K562 (cell line): ENCODE data around the gene TCF3. TPM values are rescaled to one million over a fixed set of nuclear protein-coding genes. Genes with fewer than 3 reads are reported as not detected.
A peak's percentile ranks its signal among the peaks of the same experiment; 100 is the strongest.

Experiments
- CBX3 ChIP-seq, 2 experiments: IDR thresholded peaks; 1 replicate in 1 of 2; 2 replicates in 1 of 2; pipeline ENCODE4 v1.6.1; 2012; ENCODE audit warnings: inconsistent platforms in 2 of 2, low read length in 2 of 2, borderline replicate concordance in 1 of 2, control low read depth in 1 of 2
- DMBX1 ChIP-seq: fragments of 250-450 bp; sonication (Bioruptor Pico); IDR thresholded peaks from 2 replicates; pipeline ENCODE4 v1.8.0; 2022; ENCODE audit warnings: inconsistent platforms, mild to moderate bottlenecking, moderate library complexity, borderline replicate concordance
- HDAC1 ChIP-seq, 2 experiments: fragments of 450-650 bp; IDR thresholded peaks; 2 replicates each; pipeline ENCODE4 v1.6.1; 2016 to 2017; ENCODE audit warnings: inconsistent platforms in 1 of 2, mild to moderate bottlenecking in 1 of 2, moderate library complexity in 1 of 2
- LARP7 ChIP-seq: fragments of 450-650 bp; IDR thresholded peaks from 2 replicates; pipeline ENCODE4 v1.6.1; 2016
- LEF1 ChIP-seq: fragments of 450-650 bp; IDR thresholded peaks from 2 replicates; pipeline ENCODE4 v1.6.1; 2016; ENCODE audit warnings: mild to moderate bottlenecking
- MAZ ChIP-seq, 2 experiments: fragments of 450-650 bp in 1 of 2; sonication (generic) in 1 of 2; formaldehyde crosslinking; IDR thresholded peaks in 1 of 2; conservative IDR thresholded peaks in 1 of 2; 2 replicates each; pipeline versions ENCODE4 v1.4.0 to v1.5.0; 2020; ENCODE audit warnings: mild to moderate bottlenecking in 1 of 2, missing genetic modification reagents in 1 of 2
- MGA ChIP-seq: fragments of 450-650 bp; IDR thresholded peaks from 2 replicates; pipeline ENCODE4 v1.6.1; 2016; ENCODE audit warnings: mild to moderate bottlenecking, moderate library complexity
- NR2C2 ChIP-seq, 2 experiments: fragments of 200-800 bp in 1 of 2; sonication (Bioruptor generic) in 1 of 2; sonication (generic) in 1 of 2; formaldehyde crosslinking in 1 of 2; IDR thresholded peaks; 2 replicates each; pipeline versions ENCODE4 v1.6.1 to v1.8.0; 2016 to 2022; ENCODE audit warnings: mild to moderate bottlenecking in 1 of 2, missing compliant biosample characterization in 1 of 2, missing genetic modification characterization in 1 of 2, missing genetic modification reagents in 1 of 2
- RAD21 ChIP-seq, 2 experiments: fragments of 250-450 bp in 1 of 2; fragments of 450-650 bp in 1 of 2; sonication (Bioruptor Pico) in 1 of 2; formaldehyde crosslinking in 1 of 2; IDR thresholded peaks in 1 of 2; conservative IDR thresholded peaks in 1 of 2; 2 replicates each; pipeline versions ENCODE4 v1.4.0 to v1.8.0; 2020 to 2022; ENCODE audit warnings: mild to moderate bottlenecking in 2 of 2, moderate library complexity in 1 of 2
- SIN3B ChIP-seq: fragments of 450-650 bp; IDR thresholded peaks from 2 replicates; pipeline ENCODE4 v1.6.1; 2017; ENCODE audit warnings: low read depth, mild to moderate bottlenecking, moderate library complexity
- ZBTB7A ChIP-seq: IDR thresholded peaks from 2 replicates; pipeline ENCODE4 v1.6.1; 2011; ENCODE audit warnings: low read depth, mild to moderate bottlenecking, low read length, moderate library complexity, borderline replicate concordance; ENCODE audit not compliant: control insufficient read depth
- ZFP36 ChIP-seq: fragments of 150-350 bp; IDR thresholded peaks from 2 replicates; pipeline ENCODE4 v1.6.1; 2018; ENCODE audit warnings: low read length, low read depth; ENCODE audit not compliant: partially characterized antibody
- ZNF311 ChIP-seq: fragments of 250-450 bp; sonication (Bioruptor Pico); IDR thresholded peaks from 2 replicates; pipeline ENCODE4 v1.4.0; 2020; ENCODE audit warnings: mild to moderate bottlenecking, moderate library complexity
- ZNF79 ChIP-seq: fragments of 250-450 bp; sonication (Bioruptor Pico); IDR thresholded peaks from 2 replicates; pipeline ENCODE4 v1.4.0; 2020; ENCODE audit warnings: low read depth, mild to moderate bottlenecking, moderate library complexity
- polyA plus RNA-seq, 8 experiments: library from polyadenylated mRNA; depleted of rRNA in 4 of 8; stranded (reverse) in 5 of 8; unstranded in 3 of 8; fragments of >200 nt; fragmentation: Nextera tagmentation in 2 of 8; fragmentation: Illumina TruSeq in 1 of 8; extraction: Ambion mirVana in 2 of 8; extraction: Trizol in 1 of 8; gene quantifications; 2 replicates each; pipeline versions ENCODE4 v1.2.1 to v1.2.3, GENCODE V29; 2011 to 2014; ENCODE audit warnings: inconsistent platforms in 1 of 8, missing spikeins in 1 of 8
- total RNA-seq, 7 experiments: library from RNA; depleted of rRNA in 6 of 7; stranded (reverse); fragments of >200 nt in 6 of 7; fragmentation: Illumina TruSeq in 2 of 7; extraction: Trizol in 2 of 7; gene quantifications; 2 replicates each; pipeline versions ENCODE4 v1.2.1 to v1.2.3, GENCODE V29; 2011 to 2021; ENCODE audit warnings: low replicate concordance in 1 of 7

The TCF3 gene
- total and polyA plus RNA-seq, 9 of the 15 experiments (the other 6 are each of a cell fraction or from before 2014, with no cell fraction given), result 5.6 to 259 (median 84.0) TPM

GRCh38 chr19:1672038-1672768 lies 19.8 kb upstream of the TCF3 start (continued):
- TF ChIP-seq MGA (peak; percentile 99), MAZ (CRISPR knock-in tag; conservative IDR thresholded peaks at IDR 0.05 in 1 of 2, IDR thresholded peaks at IDR 0.05 in 1 of 2) (peak; percentile 84 to 92), LARP7 (no peak), HDAC1 (IDR thresholded peaks at IDR 0.05) (peak in 1 of 2 experiments; percentile 39; a peak in 1 of 4 replicates), RAD21 (CRISPR knock-in tag; conservative IDR thresholded peaks at IDR 0.05 in 1 of 2, IDR thresholded peaks at IDR 0.05 in 1 of 2) (peak; percentile 98 to 99), ZFP36 (no peak), SIN3B (no peak; the same call in 1 of the 2 replicates), NR2C2 (CRISPR knock-in tag; IDR thresholded peaks at IDR 0.05) (no peak), NR2C2 (tag; IDR thresholded peaks at IDR 0.05) (peak; percentile 33; the same call in 1 of the 2 replicates), CBX3 (IDR thresholded peaks at IDR 0.05; ENCODE audit: borderline replicate concordance in 1 of 2, low read length in 2 of 2) (0 out of 3 replicates have a peak, but pooled peaks of 1 of the 2 experiments have one; percentile 37), ZNF311 (CRISPR knock-in tag) (0 out of 2 replicates have a peak, but pooled peaks have one; percentile 15), ZBTB7A (peak; percentile 99), ZNF79 (CRISPR knock-in tag) (no peak), DMBX1 (CRISPR knock-in tag) (0 out of 2 replicates have a peak, but pooled peaks have one; percentile 58), LEF1 (peak; percentile 77)
